Heart left ventricle (tissue), 16 donors: ENCODE results near the gene RGL1. TPM values are rescaled to one million over a fixed set of nuclear protein-coding genes. Genes with fewer than 3 reads are reported as not detected.

Experiments used
- ATAC-seq, 4 donors: fragments of 200-7000 bp; cut with Tn5 transposase; one replicate each; pipeline ENCODE4 v1.9.1; 2020 to 2022; ENCODE audit warnings: moderate library complexity in 4 of 4, mild to moderate bottlenecking in 3 of 4, moderate number of reproducible peaks in 1 of 4
- DNase-seq, 5 donors: peaks; one replicate each; pipeline ENCODE4 v3.0.0-alpha.2; 2020
- H3K27ac ChIP-seq, 12 donors: fragments of 200-600 bp; sonication (generic) in 4 of 12; one replicate each; pipeline versions ENCODE4 v1.5.0 to v1.8.0; 2016 to 2022; ENCODE audit warnings: mild to moderate bottlenecking in 2 of 12
- H3K27me3 ChIP-seq, 9 donors: fragments of 200-600 bp; sonication (generic) in 2 of 9; one replicate each; pipeline versions ENCODE4 v1.5.1 to v1.8.0; 2016 to 2022; ENCODE audit warnings: mild to moderate bottlenecking in 3 of 9
- H3K36me3 ChIP-seq, 9 donors: fragments of 200-600 bp; sonication (generic) in 2 of 9; one replicate each; pipeline versions ENCODE4 v1.5.0 to v1.8.0; 2018 to 2022; ENCODE audit warnings: mild to moderate bottlenecking in 2 of 9
- H3K4me1 ChIP-seq, 12 donors: fragments of 200-600 bp; sonication (generic) in 4 of 12; one replicate each; pipeline versions ENCODE4 v1.5.0 to v1.8.0; 2016 to 2022; ENCODE audit warnings: mild to moderate bottlenecking in 3 of 12
- H3K4me3 ChIP-seq, 12 donors: fragments of 200-600 bp; sonication (generic) in 4 of 12; one replicate each; pipeline versions ENCODE4 v1.5.0 to v1.8.0; 2017 to 2022; ENCODE audit warnings: mild to moderate bottlenecking in 9 of 12, moderate library complexity in 4 of 12
- H3K9me3 ChIP-seq, 12 donors: fragments of 200-600 bp; sonication (generic) in 4 of 12; one replicate each; pipeline versions ENCODE4 v1.5.0 to v1.8.0; 2016 to 2022; ENCODE audit warnings: mild to moderate bottlenecking in 1 of 12
- CTCF ChIP-seq, 12 donors: fragments of 200-600 bp; sonication (generic) in 4 of 12; IDR thresholded peaks; one replicate each; pipeline versions ENCODE4 v1.5.0 to v1.8.0; 2018 to 2022; ENCODE audit warnings: antibody characterized with exemption in 12 of 12, mild to moderate bottlenecking in 5 of 12
- POLR2A ChIP-seq, 2 donors: fragments of 450-650 bp; IDR thresholded peaks; one replicate each; pipeline ENCODE4 v1.6.1; 2017; ENCODE audit warnings: antibody characterized with exemption in 2 of 2, mild to moderate bottlenecking in 2 of 2, moderate library complexity in 2 of 2
- WGBS, 4 donors: extraction: QIAGEN DNeasy Blood & Tissue Kit in 2 of 4; methylation state at CpG; one replicate each; pipeline versions ENCODE4 v1.1.5 to v1.1.7; 2013 to 2018; 5-methylcytosine and 5-hydroxymethylcytosine counted together
- intact Hi-C, 10 donors: fragments of 100-400 bp; cut with DNase I; formaldehyde crosslinking; loops; one replicate each; pipeline versions ENCODE4 v1.11.1 to v1.14.2; 2022
- polyA plus RNA-seq, 2 donors: library from polyadenylated mRNA; stranded (reverse); fragments of 200-250 nt; gene quantifications; one replicate each; pipeline ENCODE4 v1.2.3, GENCODE V29; 2013
- total RNA-seq, 9 donors: library from RNA; depleted of rRNA in 2 of 9; stranded (reverse); fragments of >200 nt in 2 of 9; fragmentation: NEBNext Ultra II Directional in 3 of 9; extraction: Animal tissue kit (Norgen Biotek cat#: 25700) in 3 of 9; gene quantifications; one replicate each; pipeline versions ENCODE4 v1.1.0 to v1.2.4, GENCODE V29; 2016 to 2023
- donor health status: ischemic (EF 13 %, LVEDD 7.1; RV severe dilation, severe dysfunction).
- donor health status: healthy with polysubstance abuse.
- donor health status: DM: no; HTN: yes; CAD: no.
- donor health status: DM: no; HTN: no; CAD: no.
- donor health status: ischemic (EF 25% LVEDD 6.9; RV normal size, moderate dysfunction).
- donor health status: ischemic (EF 25% LVEDD 5.7; RV mildly dilated, moderate dysfunction).
- donor health status: healthy.
- donor health status: DM: yes; HTN: yes; CAD: no.
- donor health status: ischemic (EF 35%, LVEDD 5.7; RV mildly dilated, moderate dysfunction).
- donor health status: nonischemic (EF 11% LVEDD 7.7; RV severe dilation, severe dysfunction).
- donor health status: DM: yes; HTN: yes; CAD: no.
- donor health status: PGD.
- donor health status: ischemic (EF 29% LVEDD 5.4; RV normal size, mild dysfunction).
- donor health status: nonischemic (EF 23%, LVEDD 6.1; RV moderate dilation, normal function).

Gene RGL1
- total and polyA plus RNA-seq, 11 donors: 5.6 to 50.6 (median 15.5) TPM

- DNase-seq (no peak), ATAC-seq (no peak)
- peak overlapping the region in 5 of 12 donors; percentile 66 to 80 (median 74) for H3K4me3 ChIP-seq
- H3K9me3 ChIP-seq: no peaks in the 10 kb centered on the region
- H3K27ac ChIP-seq: peak overlapping the region in 3 of 12 donors; percentile 1 to 83 (median 11)
- TF ChIP-seq CTCF (IDR thresholded peaks at IDR 0.05) (no peak), POLR2A (IDR thresholded peaks at IDR 0.05) (no peak)
- no peaks in the 10 kb centered on the region for H3K27me3 ChIP-seq
- 61 to 92% (median 87%) methylated on average over 2 of the region's 2 CpGs for WGBS, 4 donors
- peaks cover 0 to 19% (median 0%) of the 10 kb centered on the region in 9 donors for H3K36me3 ChIP-seq
- intact Hi-C loops: loop anchor here in 5 of 10 donors (5.0 to 10.0 kb wide), 6 partner anchors 64 to 154 kb away; partner anchors contain the start of gene APOBEC4 (in 1 of the 5)
- H3K4me1 ChIP-seq: peaks cover 0 to 81% (median 47%) of the 10 kb centered on the region in 12 donors
Measured at GRCh38 chr1:183808296-183809027, 3.5 kb downstream of the RGL1 start.

DNA sequence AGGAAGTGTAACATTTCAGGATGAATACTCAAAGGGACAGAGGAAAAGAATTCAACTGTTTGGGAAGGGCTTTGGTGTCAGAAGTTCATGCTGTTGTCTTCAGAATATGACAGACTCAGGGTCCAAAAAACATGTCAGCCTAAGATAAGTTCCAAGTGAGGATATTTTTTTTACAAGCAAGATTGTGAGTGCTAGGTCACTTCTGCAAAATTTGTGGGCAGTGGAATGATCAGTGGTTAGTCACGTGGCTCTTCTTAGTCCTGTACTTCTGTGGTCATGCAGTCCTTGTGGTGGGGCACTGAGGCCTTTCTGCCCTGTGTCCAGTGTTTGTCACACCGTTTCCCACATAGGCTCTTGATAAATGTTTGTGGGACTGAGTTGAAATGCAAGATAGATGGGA, 5.2 kb downstream of the RGL1 start:
- H3K4me1 ChIP-seq: peaks cover 0 to 92% (median 55%) of the 10 kb centered on the region in 12 donors
- H3K27me3 ChIP-seq: no peaks in the 10 kb centered on the region
- no peak for TF ChIP-seq CTCF (IDR thresholded peaks at IDR 0.05)
- no peak for TF ChIP-seq POLR2A (IDR thresholded peaks at IDR 0.05)
- intact Hi-C loops: loop anchor here in 2 of 10 donors (10.0 kb wide), 2 partner anchors 65 to 75 kb away; no protein-coding TSS in a partner anchor
- ATAC-seq: no peak
- DNase-seq: no peak
- peak overlapping the region in 1 of 12 donors; percentile 80 for H3K4me3 ChIP-seq
- H3K27ac ChIP-seq: peak overlapping the region in 2 of 12 donors; percentile 9 to 83
- H3K9me3 ChIP-seq: no peaks in the 10 kb centered on the region
- WGBS, 4 donors: 53 to 71% (median 66%) methylated on average over 2 of the region's 2 CpGs
- peaks cover 0 to 19% (median 0%) of the 10 kb centered on the region in 9 donors for H3K36me3 ChIP-seq

- H3K4me3 ChIP-seq: peak overlapping the region in 2 of 12 donors; percentile 11 to 33
- DNase-seq (no peak), ATAC-seq (no peak)
- no peak for TF ChIP-seq CTCF (IDR thresholded peaks at IDR 0.05)
- no peak for TF ChIP-seq POLR2A (IDR thresholded peaks at IDR 0.05)
- no peaks in the 10 kb centered on the region for H3K9me3 ChIP-seq
- no peaks in the 10 kb centered on the region for H3K27me3 ChIP-seq
- 88 to 97% (median 91%) methylated on average over 4 of the region's 4 CpGs for WGBS, 4 donors
- peaks cover 0 to 19% (median 0%) of the 10 kb centered on the region in 9 donors for H3K36me3 ChIP-seq
- H3K27ac ChIP-seq: peak overlapping the region in 1 of 12 donors; percentile 83
- intact Hi-C loops: loop anchor here in 2 of 10 donors (10.0 kb wide), 2 partner anchors 64 to 74 kb away; no protein-coding TSS in a partner anchor
- H3K4me1 ChIP-seq: peaks cover 0 to 99% (median 61%) of the 10 kb centered on the region in 12 donors
Measured at GRCh38 chr1:183810756-183811544, 6.0 kb downstream of the RGL1 start.
